IPS-20b (cell line): ENCODE results near the gene CFAP43.

ENCODE experiments used
- H3K27ac ChIP-seq: one replicate; pipeline ENCODE4 v1.5.1; 2013; ENCODE audit warnings: low read length
- H3K27me3 ChIP-seq: 2 replicates; pipeline ENCODE4 v1.6.1; 2013; ENCODE audit warnings: mild to moderate bottlenecking, low read length, inconsistent platforms; ENCODE audit not compliant: insufficient read depth
- H3K36me3 ChIP-seq: 2 replicates; pipeline ENCODE4 v1.6.1; 2013; ENCODE audit warnings: low read depth, mild to moderate bottlenecking, inconsistent platforms, low read length, moderate library complexity; ENCODE audit not compliant: insufficient read depth
- H3K4me1 ChIP-seq: 2 replicates; pipeline ENCODE4 v1.6.1; 2013; ENCODE audit warnings: mild to moderate bottlenecking, control low read depth, inconsistent platforms, low read length, moderate library complexity; ENCODE audit not compliant: insufficient read depth
- H3K4me3 ChIP-seq: 2 replicates; pipeline ENCODE4 v1.5.1; 2013; ENCODE audit warnings: mild to moderate bottlenecking, low read length, inconsistent platforms
- H3K9ac ChIP-seq: 2 replicates; pipeline ENCODE4 v1.6.1; 2013; ENCODE audit warnings: low read depth, mild to moderate bottlenecking, inconsistent platforms, low read length, moderate library complexity
- H3K9me3 ChIP-seq: 2 replicates; pipeline ENCODE4 v1.6.1; 2013; ENCODE audit warnings: mild to moderate bottlenecking, low read depth, low read length, inconsistent platforms; ENCODE audit not compliant: insufficient read depth

Gene CFAP43

GRCh38 chr10:104267721-104268404, 35.7 kb upstream of the CFAP43 start:
- H3K27ac ChIP-seq = no peak overlapping the region

GRCh38 chr10:104264783-104265182, 32.6 kb upstream of the CFAP43 start:
- no peaks in the 10 kb centered on the region for H3K9me3 ChIP-seq
- H3K4me1 ChIP-seq = no peaks in the 10 kb centered on the region; the same call in 1 of the 2 replicates
- no peak overlapping the region for H3K4me3 ChIP-seq
- no peak overlapping the region for H3K27ac ChIP-seq
- H3K36me3 ChIP-seq = peaks cover 78% of the 10 kb centered on the region
- H3K9ac ChIP-seq = no peak overlapping the region
- no peaks in the 10 kb centered on the region for H3K27me3 ChIP-seq

More at GRCh38 chr10:104267721-104268404, 35.7 kb upstream of the CFAP43 start:
- Histone ChIP-seq H3K4me1 (no peaks in the 10 kb centered on the region), H3K36me3 (peaks cover 50% of the 10 kb centered on the region), H3K9ac (peak overlapping the region; percentile 87; the same call in 1 of the 2 replicates), H3K4me3 (peak overlapping the region; percentile 86), H3K27me3 (no peaks in the 10 kb centered on the region), H3K9me3 (no peaks in the 10 kb centered on the region)

- Histone ChIP-seq H3K9ac (no peak overlapping the region), H3K36me3 (peaks cover 83% of the 10 kb centered on the region)
Measured at GRCh38 chr10:104262055-104262454, 29.9 kb upstream of the CFAP43 start.

DNA sequence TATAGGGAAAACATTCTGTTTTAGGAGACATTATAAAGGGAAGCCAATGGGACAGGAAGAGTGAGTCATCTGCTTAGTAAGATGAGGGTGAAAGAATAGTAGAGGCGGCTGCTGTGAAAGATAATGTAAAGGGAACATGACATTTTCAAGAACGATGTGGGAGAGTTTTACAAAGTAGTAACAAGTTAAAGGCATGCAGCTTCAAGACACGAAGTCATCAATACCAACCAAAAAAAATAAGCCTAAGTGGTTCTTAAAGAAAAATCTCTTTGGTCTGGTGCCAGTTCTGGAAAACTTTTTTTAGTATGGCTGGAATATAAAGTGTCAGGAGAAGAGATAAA, 28.6 kb upstream of the CFAP43 start:
- Histone ChIP-seq H3K27me3 (peaks cover 9% of the 10 kb centered on the region; the same call in 1 of the 2 replicates), H3K27ac (no peak overlapping the region), H3K9me3 (no peaks in the 10 kb centered on the region), H3K4me1 (peaks cover 4% of the 10 kb centered on the region), H3K9ac (no peak overlapping the region), H3K4me3 (no peak overlapping the region), H3K36me3 (peaks cover 74% of the 10 kb centered on the region)

More at GRCh38 chr10:104262055-104262454, 29.9 kb upstream of the CFAP43 start:
- Histone ChIP-seq H3K4me3 (no peak overlapping the region), H3K27me3 (no peaks in the 10 kb centered on the region; the same call in 1 of the 2 replicates), H3K27ac (no peak overlapping the region), H3K9me3 (no peaks in the 10 kb centered on the region), H3K4me1 (no peaks in the 10 kb centered on the region; the same call in 1 of the 2 replicates)

GRCh38 chr10:104259999-104260774, 28.0 kb upstream of the CFAP43 start:
- Histone ChIP-seq H3K27ac (no peak overlapping the region), H3K9ac (no peak overlapping the region), H3K27me3 (peaks cover 15% of the 10 kb centered on the region; the same call in 1 of the 2 replicates), H3K4me3 (no peak overlapping the region), H3K9me3 (no peaks in the 10 kb centered on the region), H3K36me3 (peaks cover 68% of the 10 kb centered on the region), H3K4me1 (peaks cover 5% of the 10 kb centered on the region)

DNA sequence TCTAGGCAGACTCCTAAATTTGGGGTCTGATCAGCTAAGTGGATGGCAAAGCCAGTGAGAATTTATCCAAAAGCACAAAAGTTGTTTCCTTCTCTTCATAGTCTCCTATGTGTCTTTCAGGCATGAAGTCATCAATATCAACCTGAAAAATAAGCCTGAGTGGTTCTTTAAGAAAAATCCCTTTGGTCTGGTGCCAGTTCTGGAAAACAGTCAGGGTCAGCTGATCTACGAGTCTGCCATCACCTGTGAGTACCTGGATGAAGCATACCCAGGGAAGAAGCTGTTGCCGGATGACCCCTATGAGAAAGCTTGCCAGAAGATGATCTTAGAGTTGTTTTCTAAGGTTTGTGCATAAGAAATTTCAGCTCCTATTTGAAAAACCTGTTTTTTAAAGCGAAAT, 27.3 kb upstream of the CFAP43 start:
- H3K27ac ChIP-seq = no peak overlapping the region
- H3K27me3 ChIP-seq = peaks cover 22% of the 10 kb centered on the region; the same call in 1 of the 2 replicates
- H3K9me3 ChIP-seq = no peaks in the 10 kb centered on the region
- H3K4me1 ChIP-seq = peaks cover 6% of the 10 kb centered on the region
- H3K36me3 ChIP-seq = peaks cover 61% of the 10 kb centered on the region
- H3K9ac ChIP-seq = no peak overlapping the region
- no peak overlapping the region for H3K4me3 ChIP-seq

DNA sequence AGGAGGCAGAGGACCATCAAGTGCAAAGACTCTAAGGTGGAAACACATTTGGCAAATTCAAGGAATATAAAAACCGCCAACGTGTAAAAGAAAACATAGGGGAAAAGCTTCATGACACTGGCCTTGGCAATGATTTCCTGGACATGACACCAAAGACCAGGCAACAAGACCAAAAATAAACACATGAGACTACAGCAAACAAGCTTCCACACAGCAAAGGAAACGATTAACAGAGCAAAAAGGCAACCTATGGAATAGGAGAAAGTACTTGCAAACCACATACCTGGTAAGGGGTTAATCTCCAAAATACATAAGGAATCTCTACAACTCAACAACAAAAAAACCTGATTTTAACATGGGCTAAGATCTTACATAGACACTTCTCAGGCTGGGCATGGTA, 26.0 kb upstream of the CFAP43 start:
- Histone ChIP-seq H3K9me3 (no peaks in the 10 kb centered on the region), H3K4me1 (peaks cover 16% of the 10 kb centered on the region), H3K9ac (no peak overlapping the region), H3K36me3 (peaks cover 50% of the 10 kb centered on the region), H3K27ac (no peak overlapping the region), H3K27me3 (peaks cover 34% of the 10 kb centered on the region), H3K4me3 (no peak overlapping the region)

DNA sequence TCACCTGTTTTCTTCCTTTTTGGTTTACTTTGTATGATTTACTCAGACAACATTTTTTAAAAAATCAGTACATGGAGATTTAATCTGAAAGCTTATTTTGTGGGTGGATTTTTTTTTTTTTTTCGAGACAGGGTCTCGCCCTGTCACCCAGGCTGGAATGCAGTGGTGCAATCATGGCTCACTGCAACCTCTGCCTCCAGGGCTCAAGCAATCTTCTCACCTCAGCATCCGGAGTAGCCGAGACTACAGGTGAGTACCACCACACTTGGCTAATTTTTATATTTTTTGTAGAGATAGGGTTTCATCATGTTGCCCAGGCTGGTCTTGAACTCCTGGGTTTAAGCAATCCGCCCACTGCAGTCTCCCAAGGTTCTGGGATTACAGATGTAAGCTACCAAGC, 25.1 kb upstream of the CFAP43 start:
- no peaks in the 10 kb centered on the region for H3K9me3 ChIP-seq
- peaks cover 43% of the 10 kb centered on the region for H3K36me3 ChIP-seq
- no peak overlapping the region for H3K4me3 ChIP-seq
- H3K27me3 ChIP-seq = peaks cover 41% of the 10 kb centered on the region
- H3K27ac ChIP-seq = no peak overlapping the region
- H3K9ac ChIP-seq = no peak overlapping the region
- H3K4me1 ChIP-seq = peaks cover 26% of the 10 kb centered on the region

GRCh38 chr10:104256335-104256961, 24.3 kb upstream of the CFAP43 start:
- Histone ChIP-seq H3K9ac (no peak overlapping the region), H3K27ac (no peak overlapping the region), H3K4me1 (peaks cover 28% of the 10 kb centered on the region), H3K9me3 (no peaks in the 10 kb centered on the region), H3K36me3 (peaks cover 36% of the 10 kb centered on the region), H3K27me3 (peaks cover 49% of the 10 kb centered on the region), H3K4me3 (peak overlapping the region; percentile 73)

GRCh38 chr10:104255311-104255981, 23.3 kb upstream of the CFAP43 start:
- H3K36me3 ChIP-seq = peaks cover 26% of the 10 kb centered on the region
- H3K27ac ChIP-seq = no peak overlapping the region
- H3K9ac ChIP-seq = peak overlapping the region; percentile 75
- H3K9me3 ChIP-seq = no peaks in the 10 kb centered on the region
- H3K4me3 ChIP-seq = peak overlapping the region; percentile 73
- peaks cover 35% of the 10 kb centered on the region for H3K4me1 ChIP-seq
- peaks cover 49% of the 10 kb centered on the region for H3K27me3 ChIP-seq

DNA sequence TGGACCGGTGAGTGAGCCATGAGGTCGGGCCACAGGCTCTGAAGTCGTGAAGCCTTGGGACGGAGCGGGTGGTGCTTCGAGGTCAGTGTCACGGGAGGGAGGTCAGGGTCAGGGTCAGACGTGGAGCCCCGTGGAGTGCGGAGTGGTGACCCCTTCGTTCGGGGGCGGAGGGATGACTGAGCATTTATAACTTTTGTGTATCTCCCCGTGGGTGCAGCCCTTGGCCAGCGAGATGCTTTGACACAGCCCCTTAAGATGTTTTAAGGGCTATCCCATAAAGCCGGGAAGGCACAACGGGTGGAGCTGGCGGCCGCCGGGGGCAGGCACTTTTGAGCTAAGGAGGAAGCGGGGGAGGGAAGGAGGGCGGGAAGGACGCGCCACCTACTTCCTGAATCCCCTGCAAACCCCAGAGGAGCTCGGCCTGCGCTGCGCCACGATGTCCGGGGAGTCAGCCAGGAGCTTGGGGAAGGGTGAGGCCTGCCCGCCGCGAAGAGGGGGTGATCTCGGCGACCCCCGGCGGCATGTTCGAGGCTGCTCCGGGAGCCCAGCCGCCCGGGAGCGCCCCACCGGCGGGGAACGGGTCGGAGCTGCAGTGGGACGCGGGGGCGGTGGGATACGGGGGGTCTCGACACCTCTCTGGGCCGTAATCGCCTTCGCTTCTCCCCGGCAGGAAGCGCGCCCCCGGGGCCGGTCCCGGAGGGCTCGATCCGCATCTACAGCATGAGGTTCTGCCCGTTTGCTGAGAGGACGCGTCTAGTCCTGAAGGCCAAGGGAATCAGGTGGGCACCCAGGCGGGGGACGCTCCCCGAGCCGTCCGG, 22.5 kb upstream of the CFAP43 start, which contains the start of gene GSTO1:
GSTO1 (plus strand) TSS at position 400 of the 818 bp plus-strand sequence; CDS start at position 437, 37 bp downstream.
- peak within 1 kb of the TSS; percentile 73 for H3K4me3 ChIP-seq
- peaks cover 49% of the 10 kb centered on the region for H3K27me3 ChIP-seq
- no peak within 1 kb of the TSS for H3K27ac ChIP-seq
- peak within 1 kb of the TSS; percentile 75 for H3K9ac ChIP-seq
- H3K4me1 ChIP-seq = peaks cover 36% of the 10 kb centered on the region
- peaks cover 18% of the 10 kb centered on the region for H3K36me3 ChIP-seq
- H3K9me3 ChIP-seq = no peaks in the 10 kb centered on the region
